Right renal pelvis (tissue), 4 donors: Measurements from ENCODE around the gene RDH5. TPM values are rescaled to one million over a fixed set of nuclear protein-coding genes. Genes with fewer than 3 reads are reported as not detected.

Experiments
- DNase-seq, 4 donors: peaks; one replicate each; pipeline ENCODE4 v3.0.0-alpha.2; 2013; ENCODE audit warnings: low read depth in 4 of 4, low spot score in 3 of 4, missing footprints in 1 of 4
- polyA plus RNA-seq, 4 donors: library from polyadenylated mRNA; unstranded; fragments of 120-200 nt; gene quantifications; one replicate each; pipeline ENCODE4 v1.2.1, GENCODE V29; 2013; ENCODE audit not compliant: insufficient read length in 4 of 4

RDH5 gene
- polyA plus RNA-seq, 4 donors = 21.5 to 29.6 (median 24.7) TPM

DNA sequence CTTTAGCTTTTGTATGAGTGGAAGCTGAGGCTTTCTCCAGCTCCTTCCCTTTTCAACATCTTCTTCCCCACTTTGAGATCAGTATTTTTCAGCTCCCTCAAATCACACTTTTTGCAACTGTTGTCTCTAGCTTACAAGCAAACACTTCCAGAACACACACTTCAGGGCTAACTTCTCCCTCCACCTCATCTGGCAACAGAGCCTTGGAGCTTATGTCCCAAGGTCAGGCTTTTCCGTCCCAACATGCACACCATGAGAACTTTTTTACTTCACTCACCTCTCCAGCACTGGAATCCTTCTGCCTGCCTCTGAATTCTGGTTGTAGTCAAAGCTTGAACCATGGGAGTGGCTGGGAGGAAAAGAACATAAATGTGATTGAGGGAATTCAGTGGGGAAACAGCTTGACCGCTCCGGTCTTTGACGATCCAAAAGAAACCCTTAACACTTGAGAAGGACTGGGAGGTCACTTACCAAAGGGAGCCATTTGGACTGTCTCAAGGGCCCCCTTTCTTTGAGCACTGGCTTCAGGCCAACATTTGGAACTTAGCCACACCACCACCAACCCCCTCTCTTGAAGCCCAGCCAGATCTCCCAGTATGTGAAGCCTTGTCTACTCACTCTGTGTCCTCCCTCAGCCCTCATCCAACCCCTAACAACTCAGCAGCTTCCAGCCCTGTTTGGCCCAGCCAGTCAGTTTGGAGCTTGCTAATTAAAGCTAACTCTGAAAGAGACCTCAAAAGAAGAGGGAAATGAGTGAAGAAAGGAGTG lies 8.2 kb upstream of the RDH5 start:
- no peak for DNase-seq

- no peak for DNase-seq
Observed at GRCh38 chr12:55712700-55713415, 7.3 kb upstream of the RDH5 start.

GRCh38 chr12:55713721-55714120 lies 6.5 kb upstream of the RDH5 start:
- no peak for DNase-seq

GRCh38 chr12:55715169-55715764 lies 4.9 kb upstream of the RDH5 start:
- DNase-seq = no peak

- DNase-seq = peak; percentile 91 to 98 (median 94)
Observed at GRCh38 chr12:55715833-55716581, 4.2 kb upstream of the RDH5 start, which contains the start of gene BLOC1S1. Gene BLOC1S1, plus strand, starts transcription at chr12:55716046. Its CDS starts 6 bp downstream, at chr12:55716052.

DNA sequence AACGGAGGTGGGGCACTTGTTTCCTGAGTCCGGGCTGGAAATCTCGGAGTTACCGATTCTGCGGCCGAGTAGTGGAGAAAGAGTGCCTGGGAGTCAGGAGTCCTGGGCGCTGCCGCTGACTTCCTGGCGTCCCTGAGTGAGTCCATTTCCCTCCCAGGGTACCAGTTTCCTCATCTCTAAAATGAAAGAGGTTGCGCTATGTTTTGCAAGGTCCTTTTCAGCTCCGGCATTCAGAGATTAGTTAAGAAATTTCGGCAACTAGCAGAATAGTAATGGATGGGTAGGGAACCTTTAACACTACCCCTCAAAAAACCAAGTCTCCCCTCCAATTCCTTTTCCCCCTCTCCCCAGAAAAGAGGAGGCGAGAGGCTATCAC lies 3.6 kb upstream of the RDH5 start:
- no peak for DNase-seq

DNA sequence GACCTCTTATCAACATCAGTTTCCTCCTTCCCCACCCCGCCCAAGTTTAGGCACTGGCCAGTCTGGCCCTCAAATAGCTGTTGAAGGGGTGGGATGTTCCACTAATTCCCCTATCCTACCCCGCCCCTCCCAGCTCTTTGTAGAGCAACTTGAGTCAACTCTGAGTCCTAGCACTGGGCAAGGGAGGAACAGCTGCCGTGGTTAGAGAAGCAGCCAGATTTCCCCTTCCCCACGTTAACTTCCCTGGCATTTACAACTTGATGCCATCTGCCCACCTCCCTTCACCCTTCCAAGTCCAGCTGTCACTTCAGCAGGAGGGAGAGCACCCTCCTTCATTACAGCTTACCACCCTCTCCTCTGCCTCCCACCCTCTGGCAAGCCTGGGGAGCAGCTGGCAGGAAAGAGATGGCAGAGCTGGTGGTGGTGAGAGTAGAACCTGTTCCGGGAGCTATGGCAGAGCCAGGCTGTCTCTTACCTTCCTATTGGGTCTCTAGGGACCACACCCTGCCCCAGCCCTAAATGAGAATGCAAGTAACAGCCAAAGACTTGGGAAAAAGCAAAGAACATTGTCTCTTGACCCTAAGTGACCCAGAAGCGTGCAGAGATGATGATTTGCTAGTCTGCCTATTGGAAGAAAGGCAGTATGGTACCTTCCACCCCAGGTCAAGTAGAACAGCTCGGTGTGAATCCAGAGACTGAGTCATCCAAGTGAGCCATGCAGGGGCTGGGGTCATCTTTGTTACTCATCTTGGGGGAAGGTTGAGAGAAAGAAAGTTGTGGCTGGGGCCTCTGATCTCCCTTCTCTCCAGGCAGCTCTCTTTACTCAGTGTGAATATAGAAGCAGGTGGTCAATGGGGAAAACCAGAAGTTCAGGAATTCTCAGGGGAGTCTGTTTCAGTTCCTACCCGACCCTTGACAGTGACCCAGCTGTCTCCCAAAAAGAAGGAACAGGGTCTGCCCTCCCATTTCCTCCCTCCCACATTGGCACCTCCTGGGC lies 2.9 kb upstream of the RDH5 start:
- DNase-seq = no peak

DNA sequence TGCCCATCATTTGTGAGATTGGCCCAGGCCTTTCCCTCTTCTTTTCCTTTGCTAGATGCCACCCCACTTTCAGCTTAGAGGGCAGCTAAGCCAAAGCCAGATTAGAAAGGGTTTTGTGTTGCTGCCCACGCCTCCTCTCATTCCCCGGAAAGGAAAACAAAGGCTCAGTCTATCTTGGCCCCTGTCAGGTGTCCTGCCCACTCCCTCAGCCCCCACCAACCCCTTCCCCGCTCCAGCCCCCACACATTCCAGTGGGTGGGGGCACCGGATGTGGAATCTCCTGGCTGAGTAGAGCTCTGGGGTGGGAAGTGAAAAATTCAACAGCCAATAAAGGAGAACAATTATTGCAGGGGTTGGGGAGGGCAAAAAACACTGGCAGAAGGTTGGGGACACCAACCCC lies 2.2 kb upstream of the RDH5 start:
- no peak for DNase-seq

DNA sequence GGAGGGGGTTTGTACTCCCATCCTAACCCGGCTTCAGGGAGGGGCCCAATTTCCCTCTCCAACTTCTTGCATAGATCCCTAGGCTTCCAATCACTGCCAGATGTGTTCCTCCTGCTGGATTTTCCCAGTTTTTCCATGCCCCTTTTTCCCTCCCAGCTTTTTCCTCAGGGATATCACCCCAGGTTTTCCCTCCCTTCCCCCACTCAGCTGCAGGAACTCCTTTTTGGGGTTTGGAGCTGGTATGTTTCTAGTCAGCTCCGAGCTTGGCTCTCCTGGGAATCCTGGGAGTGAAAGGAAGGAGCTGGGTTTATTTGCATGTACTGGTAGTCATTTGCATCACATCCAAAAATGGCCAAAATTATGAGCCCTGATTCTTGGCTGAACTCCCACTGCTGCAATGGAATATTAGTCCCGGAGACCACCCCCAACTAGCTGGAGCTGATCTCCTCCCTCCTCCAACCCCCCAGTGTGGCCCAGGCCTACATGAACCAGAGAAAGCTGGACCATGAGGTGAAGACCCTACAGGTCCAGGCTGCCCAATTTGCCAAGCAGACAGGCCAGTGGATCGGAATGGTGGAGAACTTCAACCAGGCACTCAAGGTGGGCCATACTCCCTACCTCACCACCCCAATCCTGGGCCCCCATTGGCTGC lies 1.4 kb upstream of the RDH5 start:
- no peak for DNase-seq

DNA sequence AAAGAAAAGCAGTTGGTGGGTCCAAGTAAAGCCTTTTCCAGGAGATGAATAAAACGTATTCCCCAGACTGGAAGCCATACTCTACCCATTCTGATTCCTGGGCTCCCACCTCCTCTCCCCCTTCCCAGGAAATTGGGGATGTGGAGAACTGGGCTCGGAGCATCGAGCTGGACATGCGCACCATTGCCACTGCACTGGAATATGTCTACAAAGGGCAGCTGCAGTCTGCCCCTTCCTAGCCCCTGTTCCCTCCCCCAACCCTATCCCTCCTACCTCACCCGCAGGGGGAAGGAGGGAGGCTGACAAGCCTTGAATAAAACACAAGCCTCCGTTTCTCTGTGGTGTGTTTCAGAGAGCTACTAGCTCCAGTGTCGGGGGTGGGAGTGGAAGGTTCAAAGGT lies 822 bp upstream of the RDH5 start:
- no peak for DNase-seq

GRCh38 chr12:55720894-55721444 lies 776 bp downstream of the RDH5 start:
- DNase-seq = no peak

GRCh38 chr12:55721601-55722213 lies 1.5 kb downstream of the RDH5 start:
- no peak for DNase-seq

DNA sequence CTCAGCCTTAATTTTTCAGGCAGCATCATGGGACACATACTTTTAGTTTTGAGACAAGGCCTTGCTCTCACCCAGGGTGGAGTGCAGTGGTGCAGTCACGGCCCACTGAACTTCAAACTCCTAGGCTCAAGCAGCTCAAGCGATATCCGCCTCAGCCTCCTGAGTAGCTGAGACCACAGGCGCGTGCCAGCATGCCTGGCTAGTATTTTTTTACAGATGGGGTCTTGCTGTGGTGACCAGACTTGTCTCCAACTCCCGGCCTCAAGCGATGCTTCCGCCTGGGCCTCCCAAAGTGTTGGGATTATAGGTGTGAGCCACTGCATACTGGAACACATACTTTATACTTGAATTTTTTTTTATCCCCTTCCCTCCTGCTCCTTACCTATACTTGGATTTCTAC lies 2.8 kb downstream of the RDH5 start:
- DNase-seq = no peak

DNA sequence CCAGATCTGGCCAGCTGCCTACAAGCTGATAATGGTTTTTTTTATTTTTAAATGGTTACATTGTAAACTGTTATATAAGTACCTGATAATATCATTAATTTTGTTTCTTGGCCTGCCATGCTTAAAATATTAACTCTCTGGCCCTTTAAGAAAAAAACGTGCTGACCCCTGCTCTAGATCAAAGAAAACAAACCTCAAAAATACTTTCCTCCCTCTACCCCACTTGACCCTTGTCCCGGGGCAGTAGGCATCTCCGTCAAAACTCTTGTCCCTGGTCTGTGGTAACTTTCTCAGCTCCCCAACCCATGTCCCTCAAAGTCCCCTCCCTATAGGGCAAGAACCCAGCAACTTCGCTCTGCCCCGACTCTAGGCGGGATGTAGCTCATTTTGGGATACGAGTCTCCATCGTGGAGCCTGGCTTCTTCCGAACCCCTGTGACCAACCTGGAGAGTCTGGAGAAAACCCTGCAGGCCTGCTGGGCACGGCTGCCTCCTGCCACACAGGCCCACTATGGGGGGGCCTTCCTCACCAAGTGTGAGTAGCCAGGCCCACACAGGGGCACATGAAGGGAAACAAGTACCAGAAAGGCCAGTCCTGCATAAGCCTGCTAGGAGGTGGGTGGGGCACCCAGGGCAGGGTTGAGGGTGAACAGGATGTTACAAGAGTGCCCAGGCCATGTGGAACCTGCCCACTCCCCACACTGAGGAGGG lies 3.5 kb downstream of the RDH5 start:
- no peak for DNase-seq

DNA sequence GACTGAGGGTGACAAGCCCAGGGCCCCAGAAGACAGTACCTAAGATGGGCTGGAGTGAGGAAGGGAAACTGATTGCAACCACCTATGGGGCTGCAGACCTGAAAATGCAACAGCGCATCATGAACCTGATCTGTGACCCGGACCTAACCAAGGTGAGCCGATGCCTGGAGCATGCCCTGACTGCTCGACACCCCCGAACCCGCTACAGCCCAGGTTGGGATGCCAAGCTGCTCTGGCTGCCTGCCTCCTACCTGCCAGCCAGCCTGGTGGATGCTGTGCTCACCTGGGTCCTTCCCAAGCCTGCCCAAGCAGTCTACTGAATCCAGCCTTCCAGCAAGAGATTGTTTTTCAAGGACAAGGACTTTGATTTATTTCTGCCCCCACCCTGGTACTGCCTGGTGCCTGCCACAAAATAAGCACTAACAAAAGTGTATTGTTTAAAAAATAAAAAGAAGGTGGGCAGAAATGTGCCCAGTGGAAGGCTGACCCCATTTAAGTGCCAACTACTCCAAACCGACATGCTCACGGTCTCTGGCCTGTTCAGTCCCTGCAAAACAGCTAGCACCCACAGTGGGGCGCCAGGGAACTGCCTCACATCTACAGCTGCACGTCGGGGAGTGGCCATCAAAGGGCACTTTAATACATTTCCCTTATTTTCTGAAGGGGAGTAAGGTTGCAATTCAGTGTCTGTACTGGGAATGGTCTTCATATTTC lies 4.2 kb downstream of the RDH5 start:
- DNase-seq = no peak

- DNase-seq = no peak
Observed at GRCh38 chr12:55724940-55725309, 4.7 kb downstream of the RDH5 start.

- no peak for DNase-seq
Observed at GRCh38 chr12:55725556-55725955, 5.4 kb downstream of the RDH5 start.
